Fibroblast of lung (primary cell): ENCODE results near the gene ASCC3. TPM values are rescaled to one million over a fixed set of nuclear protein-coding genes. Genes with fewer than 3 reads are reported as not detected.

Source experiments
- DNase-seq, 2 donors: peaks; one replicate each; pipeline versions ENCODE4 v3.0.0 to v3.0.0-alpha.2; 2010; ENCODE audit warnings: low read depth in 2 of 2
- H2AFZ ChIP-seq: 2 replicates; pipeline ENCODE4 v1.5.1; 2012; ENCODE audit warnings: low read length, control low read depth, inconsistent platforms
- H3K27ac ChIP-seq: 2 replicates; pipeline ENCODE4 v1.5.1; 2011; ENCODE audit warnings: low read length, control low read depth; ENCODE audit not compliant: insufficient read depth
- H3K27me3 ChIP-seq: 2 replicates; pipeline ENCODE4 v1.5.1; 2011; ENCODE audit warnings: mild to moderate bottlenecking, low read length; ENCODE audit not compliant: control insufficient read depth, insufficient read depth
- H3K36me3 ChIP-seq: 2 replicates; pipeline ENCODE4 v1.5.1; 2011; ENCODE audit warnings: low read length; ENCODE audit not compliant: control insufficient read depth, insufficient read depth
- H3K4me1 ChIP-seq: 2 replicates; pipeline ENCODE4 v1.5.1; 2011; ENCODE audit warnings: low read length; ENCODE audit not compliant: control insufficient read depth, insufficient read depth; ENCODE audit errors: extremely low read depth
- H3K4me2 ChIP-seq: 2 replicates; pipeline ENCODE4 v1.5.1; 2011; ENCODE audit warnings: low read length, control low read depth; ENCODE audit not compliant: insufficient read depth; ENCODE audit errors: extremely low read depth
- H3K4me3 ChIP-seq, 4 experiments: fragments of 200-600 bp in 1 of 4; sonication (generic) in 1 of 4; replicated peaks in 1 of 4; 2 replicates each; pipeline ENCODE4 v1.5.1; 2011 to 2016; ENCODE audit warnings: low read length in 4 of 4, low read depth in 3 of 4, mild to moderate bottlenecking in 3 of 4, control low read depth in 2 of 4, inconsistent platforms in 1 of 4, mixed read lengths in 1 of 4; ENCODE audit not compliant: insufficient read depth in 1 of 4; ENCODE audit errors: control extremely low read depth in 1 of 4
- H3K79me2 ChIP-seq: 2 replicates; pipeline ENCODE4 v1.5.1; 2012; ENCODE audit warnings: mild to moderate bottlenecking, low read length, inconsistent platforms; ENCODE audit not compliant: control insufficient read depth, insufficient read depth
- H3K9ac ChIP-seq: 2 replicates; pipeline ENCODE4 v1.5.1; 2011; ENCODE audit warnings: mild to moderate bottlenecking, low read length, control low read depth; ENCODE audit not compliant: insufficient read depth
- H3K9me3 ChIP-seq: 2 replicates; pipeline ENCODE4 v1.5.1; 2012; ENCODE audit warnings: low read depth, low read length; ENCODE audit not compliant: control insufficient read depth, insufficient read depth
- H4K20me1 ChIP-seq: 2 replicates; pipeline ENCODE4 v1.5.1; 2011; ENCODE audit warnings: low read length; ENCODE audit not compliant: control insufficient read depth, insufficient read depth; ENCODE audit errors: extremely low read depth
- CTCF ChIP-seq, 2 donors: IDR thresholded peaks in 1 of 2; conservative IDR thresholded peaks in 1 of 2; 1 replicate in 1 of 2; 2 replicates in 1 of 2; pipeline ENCODE4 v1.5.1; 2011 to 2012; ENCODE audit warnings: low read length in 2 of 2, control low read depth in 1 of 2, inconsistent platforms in 1 of 2, low read depth in 1 of 2, mild to moderate bottlenecking in 1 of 2
- EZH2 ChIP-seq: IDR thresholded peaks from 2 replicates; pipeline ENCODE4 v1.5.1; 2012; ENCODE audit warnings: low read length, control low read depth, mild to moderate bottlenecking; ENCODE audit errors: missing control alignments
- polyA minus RNA-seq: library from RNA; depleted of rRNA, polyadenylated mRNA; stranded (reverse); fragments of >200 nt; gene quantifications from 2 replicates; pipeline ENCODE4 v1.2.3, GENCODE V29; 2011; ENCODE audit warnings: low replicate concordance
- polyA plus RNA-seq, 2 donors: library from polyadenylated mRNA; depleted of rRNA in 1 of 2; stranded (reverse) in 1 of 2; unstranded in 1 of 2; fragments of >200 nt; gene quantifications; 2 replicates each; pipeline ENCODE4 v1.2.1, GENCODE V29; 2011 to 2012; ENCODE audit warnings: missing spikeins in 1 of 2
- total RNA-seq: library from RNA; depleted of rRNA; stranded (reverse); fragments of >200 nt; gene quantifications from 2 replicates; pipeline ENCODE4 v1.2.1, GENCODE V29; 2014

The ASCC3 gene
- total RNA-seq (55.0 and 75.3 TPM in 2 replicates), polyA plus RNA-seq (36.2 and 39.4 TPM in 2 replicates), polyA minus RNA-seq (20.0 and 22.0 TPM in 2 replicates)
- polyA plus RNA-seq (2012): 27.0 and 28.5 TPM in 2 replicates

GRCh38 chr6:100880853-100881706 lies at the start of gene ASCC3:
ASCC3 (minus strand) TSS chr6:100881329; CDS start chr6:100867997, 13,332 bp downstream.
- peak within 1 kb of the TSS; percentile 87 for H3K4me2 ChIP-seq
- no peak for TF ChIP-seq CTCF (conservative IDR thresholded peaks at IDR 0.05 in 1 of 2, IDR thresholded peaks at IDR 0.05 in 1 of 2; ENCODE audit: low read depth in 1 of 2, low read length in 2 of 2)
- no peak for TF ChIP-seq EZH2
- H3K9me3 ChIP-seq: no peaks in the 10 kb centered on the region
- H3K36me3 ChIP-seq: no peaks in the 10 kb centered on the region
- H3K4me3 ChIP-seq: peak within 1 kb of the TSS; percentile 59 to 96 (median 80)
- H3K9ac ChIP-seq: peak within 1 kb of the TSS; percentile 94
- H3K79me2 ChIP-seq: peaks cover 48% of the 10 kb centered on the region
- H3K27ac ChIP-seq: peak within 1 kb of the TSS; percentile 96
- H3K4me1 ChIP-seq: no peaks in the 10 kb centered on the region
- no peaks in the 10 kb centered on the region for H3K27me3 ChIP-seq
- peak; percentile 89 to 90 for DNase-seq
- H2AFZ ChIP-seq: peak within 1 kb of the TSS; percentile 87
- no peaks in the 10 kb centered on the region for H4K20me1 ChIP-seq

GRCh38 chr6:100925749-100926148 lies 44.6 kb upstream of the ASCC3 start:
- Histone ChIP-seq H3K9ac (no peak overlapping the region), H3K27ac (no peak overlapping the region), H3K36me3 (no peaks in the 10 kb centered on the region), H2AFZ (no peak overlapping the region), H3K79me2 (no peaks in the 10 kb centered on the region), H3K4me3 (no peak overlapping the region), H3K27me3 (no peaks in the 10 kb centered on the region), H4K20me1 (no peaks in the 10 kb centered on the region), H3K4me2 (no peak overlapping the region), H3K4me1 (no peaks in the 10 kb centered on the region), H3K9me3 (no peaks in the 10 kb centered on the region)
- TF ChIP-seq CTCF (conservative IDR thresholded peaks at IDR 0.05 in 1 of 2, IDR thresholded peaks at IDR 0.05 in 1 of 2; ENCODE audit: low read depth in 1 of 2, low read length in 2 of 2) (no peak), EZH2 (no peak)
- no peak for DNase-seq

- DNase-seq: no peak
- no peak for TF ChIP-seq EZH2
- no peak for TF ChIP-seq CTCF (conservative IDR thresholded peaks at IDR 0.05 in 1 of 2, IDR thresholded peaks at IDR 0.05 in 1 of 2; ENCODE audit: low read depth in 1 of 2, low read length in 2 of 2)
- H3K9ac ChIP-seq: no peak overlapping the region
These were observed 43.6 kb upstream of the ASCC3 start for GRCh38 chr6:100924534-100925227.

More at GRCh38 chr6:100924534-100925227, 43.6 kb upstream of the ASCC3 start:
- no peaks in the 10 kb centered on the region for H4K20me1 ChIP-seq
- no peak overlapping the region for H2AFZ ChIP-seq
- H3K27me3 ChIP-seq: no peaks in the 10 kb centered on the region
- no peaks in the 10 kb centered on the region for H3K9me3 ChIP-seq
- H3K79me2 ChIP-seq: no peaks in the 10 kb centered on the region
- no peak overlapping the region for H3K27ac ChIP-seq
- H3K4me1 ChIP-seq: no peaks in the 10 kb centered on the region
- H3K36me3 ChIP-seq: no peaks in the 10 kb centered on the region
- H3K4me2 ChIP-seq: no peak overlapping the region
- no peak overlapping the region for H3K4me3 ChIP-seq
